ENCODE data around the gene GRAP. TPM values are rescaled to one million over a fixed set of nuclear protein-coding genes. Genes with fewer than 3 reads are reported as not detected.

Gene GRAP
- polyA plus RNA-seq, 4 donors = 2.7 to 8.1 (median 5.9) TPM; not detected in 1

DNA sequence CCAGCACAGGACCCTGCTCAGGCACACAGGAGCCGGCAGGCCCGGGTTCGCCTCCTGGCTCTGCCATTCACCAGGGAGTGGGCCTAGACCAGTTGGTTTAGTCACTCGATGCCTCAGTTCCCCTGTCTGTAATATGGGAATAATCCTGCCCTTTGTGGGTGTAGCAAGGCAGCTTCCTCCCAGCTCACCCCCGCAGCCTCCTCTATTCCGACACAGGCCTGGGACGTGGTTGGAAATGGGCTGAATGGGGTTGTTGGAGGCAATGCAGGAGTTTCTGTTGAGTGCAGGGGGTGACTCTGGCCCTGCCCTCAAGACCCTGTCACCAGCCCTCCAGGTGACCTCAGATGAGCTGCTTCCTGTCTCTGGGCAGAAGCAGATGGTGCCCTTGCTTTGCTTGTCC, 75.0 kb downstream of the GRAP start:
- DNase-seq (no peak), FAIRE-seq (no peak)
- H3K27me3 ChIP-seq (ENCODE audit: control insufficient read depth in 3 of 3, insufficient read depth in 3 of 3, low read length in 3 of 3) = no peaks in the 10 kb centered on the region
- H3K27ac ChIP-seq (ENCODE audit: low read depth in 1 of 3, low read length in 2 of 3) = no peak overlapping the region
- H3K9me3 ChIP-seq (ENCODE audit: control insufficient read depth in 2 of 2, insufficient read depth in 1 of 2, low read depth in 1 of 2, low read length in 1 of 2) = no peaks in the 10 kb centered on the region
- no peak overlapping the region for H3K4me3 ChIP-seq (ENCODE audit: low read depth in 1 of 3, low read length in 3 of 3)
- peaks cover 3 to 35% (median 3%) of the 10 kb centered on the region in 3 donors for H3K4me1 ChIP-seq (ENCODE audit: control insufficient read depth in 3 of 3, insufficient read depth in 2 of 3, low read depth in 1 of 3, low read length in 2 of 3)
- 94 to 98% (median 96%) methylated on average over 7 of the region's 7 CpGs for WGBS, 3 donors
- peaks cover 5 to 91% (median 7%) of the 10 kb centered on the region in 3 donors for H3K36me3 ChIP-seq (ENCODE audit: control insufficient read depth in 3 of 3, insufficient read depth in 2 of 3, low read depth in 1 of 3, low read length in 3 of 3)

Other genes with a start within 250 kb of the GRAP start
- gene PRPSAP2, start 188.8 kb downstream of the GRAP start, polyA plus RNA-seq = 10 to 100 TPM; 30.2 to 43.2 (median 30.6) TPM
- gene SLC5A10, start 94.8 kb downstream of the GRAP start, polyA plus RNA-seq = under 1 TPM in 3 of 4 donors, not detected in 1; 0.09 to 0.27 (median 0.22) TPM
- gene FAM83G, start 42.2 kb downstream of the GRAP start, polyA plus RNA-seq = 10 to 100 TPM; 17.1 to 37.3 (median 29.1) TPM
- gene GRAPL, start 80.6 kb upstream of the GRAP start, polyA plus RNA-seq = 1 to 10 TPM in 2 of 4 donors, not detected in 2; 2.6 to 3.9 TPM
- gene EPN2, start 190.4 kb upstream of the GRAP start, polyA plus RNA-seq = 10 to 100 TPM in 2 of 4 donors, 1 to 10 TPM in 2; 4.2 to 23.7 (median 10.0) TPM